ENCODE data around the gene CACNB2. TPM values are rescaled to one million over a fixed set of nuclear protein-coding genes. Genes with fewer than 3 reads are reported as not detected.

CACNB2 gene
- total RNA-seq, 2 donors from 2014 or later, result 9.8 to 12.1 TPM

GRCh38 chr10:18254692-18255091 lies 114.5 kb downstream of the CACNB2 start:
- intact Hi-C loops (cut with DNase I), result no loop called here
- no peak overlapping the region for H3K9ac ChIP-seq (ENCODE audit: low read depth in 2 of 2, low read length in 2 of 2)
- no peaks in the 10 kb centered on the region for H3K9me3 ChIP-seq
- no peak for DNase-seq
- H3K4me3 ChIP-seq, result no peak overlapping the region
- H3K36me3 ChIP-seq, result no peaks in the 10 kb centered on the region
- TF ChIP-seq, protein P1, sequence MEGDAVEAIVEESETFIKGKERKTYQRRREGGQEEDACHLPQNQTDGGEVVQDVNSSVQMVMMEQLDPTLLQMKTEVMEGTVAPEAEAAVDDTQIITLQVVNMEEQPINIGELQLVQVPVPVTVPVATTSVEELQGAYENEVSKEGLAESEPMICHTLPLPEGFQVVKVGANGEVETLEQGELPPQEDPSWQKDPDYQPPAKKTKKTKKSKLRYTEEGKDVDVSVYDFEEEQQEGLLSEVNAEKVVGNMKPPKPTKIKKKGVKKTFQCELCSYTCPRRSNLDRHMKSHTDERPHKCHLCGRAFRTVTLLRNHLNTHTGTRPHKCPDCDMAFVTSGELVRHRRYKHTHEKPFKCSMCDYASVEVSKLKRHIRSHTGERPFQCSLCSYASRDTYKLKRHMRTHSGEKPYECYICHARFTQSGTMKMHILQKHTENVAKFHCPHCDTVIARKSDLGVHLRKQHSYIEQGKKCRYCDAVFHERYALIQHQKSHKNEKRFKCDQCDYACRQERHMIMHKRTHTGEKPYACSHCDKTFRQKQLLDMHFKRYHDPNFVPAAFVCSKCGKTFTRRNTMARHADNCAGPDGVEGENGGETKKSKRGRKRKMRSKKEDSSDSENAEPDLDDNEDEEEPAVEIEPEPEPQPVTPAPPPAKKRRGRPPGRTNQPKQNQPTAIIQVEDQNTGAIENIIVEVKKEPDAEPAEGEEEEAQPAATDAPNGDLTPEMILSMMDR (IDR thresholded peaks at IDR 0.05), result no peak
- H3K27ac ChIP-seq, result no peak overlapping the region
- no peaks in the 10 kb centered on the region for H3K4me1 ChIP-seq
- no peaks in the 10 kb centered on the region for H3K27me3 ChIP-seq

DNA sequence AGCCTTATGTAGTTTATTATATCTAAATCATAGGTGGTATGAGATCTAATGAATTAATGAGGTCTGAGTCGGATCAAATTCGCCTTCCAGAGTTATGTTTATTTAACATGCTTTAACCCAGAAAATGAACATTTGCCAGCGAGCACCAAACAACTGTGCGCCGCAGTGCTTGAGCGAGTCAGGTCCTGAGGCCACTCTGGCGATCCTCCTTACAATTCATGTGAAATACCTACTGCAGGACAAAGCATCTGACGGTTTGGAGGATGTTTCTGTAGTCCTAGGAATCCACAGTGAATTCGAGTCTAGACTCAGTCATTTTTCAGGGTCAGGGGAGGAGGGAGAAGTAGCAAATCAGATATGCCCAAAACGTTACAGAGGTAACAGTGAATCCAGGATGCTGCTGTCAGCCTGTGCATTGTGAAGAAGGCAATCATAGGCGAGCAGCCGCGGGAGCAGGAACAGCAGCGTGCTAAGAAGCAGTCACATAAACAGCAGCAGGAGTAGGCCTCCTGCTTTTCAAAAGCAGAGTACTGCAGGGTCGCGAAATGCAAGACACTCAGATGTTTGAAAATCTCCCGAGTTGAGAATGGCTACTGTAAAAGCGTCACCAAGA lies 120.2 kb downstream of the CACNB2 start:
- H3K36me3 ChIP-seq, result no peaks in the 10 kb centered on the region
- H3K27ac ChIP-seq, result no peak overlapping the region
- no peaks in the 10 kb centered on the region for H3K4me1 ChIP-seq
- no peaks in the 10 kb centered on the region for H3K9me3 ChIP-seq
- H3K9ac ChIP-seq (ENCODE audit: low read depth in 2 of 2, low read length in 2 of 2), result no peak overlapping the region
- H3K4me3 ChIP-seq, result no peak overlapping the region
- H3K27me3 ChIP-seq, result no peaks in the 10 kb centered on the region
- intact Hi-C loops (cut with DNase I), result no loop called here
- DNase-seq, result no peak
- TF ChIP-seq, protein P1 (IDR thresholded peaks at IDR 0.05), result no peak

DNA sequence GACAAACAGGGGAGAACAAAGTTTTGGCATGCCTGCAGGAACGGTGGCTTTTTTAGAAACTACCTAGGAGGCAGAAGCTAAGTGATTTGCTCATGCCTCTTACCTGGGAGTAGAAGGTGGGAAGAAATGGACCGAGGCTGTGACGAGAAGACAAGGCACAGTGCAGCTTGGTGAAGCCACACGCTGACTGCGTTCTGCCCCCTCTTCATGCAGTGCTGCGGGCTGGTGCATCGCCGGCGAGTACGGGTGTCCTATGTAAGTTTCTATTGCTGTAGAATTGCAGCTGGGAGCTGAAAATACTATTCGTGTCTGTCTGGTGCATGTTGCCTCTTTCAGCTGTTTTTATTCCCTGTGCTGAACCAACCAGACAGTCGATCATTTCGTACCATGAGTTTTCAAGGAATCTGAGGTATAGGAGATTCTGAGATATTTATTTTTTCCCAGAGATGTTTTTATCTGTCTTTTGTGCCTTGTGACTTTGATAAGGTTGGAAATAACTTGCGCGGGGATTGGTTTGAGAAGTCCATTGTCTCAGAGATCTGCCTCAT lies 120.9 kb downstream of the CACNB2 start:
- no peaks in the 10 kb centered on the region for H3K9me3 ChIP-seq
- DNase-seq, result no peak
- intact Hi-C loops (cut with DNase I), result no loop called here
- no peaks in the 10 kb centered on the region for H3K36me3 ChIP-seq
- no peak overlapping the region for H3K4me3 ChIP-seq
- no peaks in the 10 kb centered on the region for H3K27me3 ChIP-seq
- TF ChIP-seq, protein P1 (IDR thresholded peaks at IDR 0.05), result no peak
- no peak overlapping the region for H3K27ac ChIP-seq
- no peak overlapping the region for H3K9ac ChIP-seq (ENCODE audit: low read depth in 2 of 2, low read length in 2 of 2)
- H3K4me1 ChIP-seq, result no peaks in the 10 kb centered on the region

DNA sequence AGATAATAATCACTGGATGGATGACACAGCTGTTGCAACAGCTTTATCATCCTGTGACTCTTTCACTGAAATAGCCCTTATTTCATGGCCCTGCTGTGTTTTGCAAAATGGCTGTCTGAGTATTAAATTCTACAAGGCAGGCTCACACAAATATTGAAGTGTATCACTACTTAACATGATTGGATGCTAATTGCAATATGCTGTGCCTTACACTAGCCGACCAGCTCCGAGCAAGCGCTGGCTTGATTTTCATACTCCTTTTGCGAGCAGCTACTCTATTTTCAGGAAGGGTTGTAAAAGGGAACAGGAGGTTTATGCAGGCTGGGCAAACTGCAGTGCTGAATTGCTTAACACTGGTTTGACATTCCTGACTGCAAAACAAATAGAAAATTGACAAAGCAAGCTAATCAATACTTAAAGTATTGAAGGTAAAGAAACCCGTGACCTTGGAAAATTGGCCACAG lies 121.6 kb downstream of the CACNB2 start:
- Histone ChIP-seq H3K27me3 (no peaks in the 10 kb centered on the region), H3K9ac (ENCODE audit: low read depth in 2 of 2, low read length in 2 of 2) (no peak overlapping the region), H3K9me3 (no peaks in the 10 kb centered on the region), H3K4me1 (no peaks in the 10 kb centered on the region), H3K4me3 (no peak overlapping the region), H3K27ac (no peak overlapping the region), H3K36me3 (no peaks in the 10 kb centered on the region)
- no peak for DNase-seq
- TF ChIP-seq, protein P1 (IDR thresholded peaks at IDR 0.05), result no peak
- intact Hi-C loops (cut with DNase I), result no loop called here

DNA sequence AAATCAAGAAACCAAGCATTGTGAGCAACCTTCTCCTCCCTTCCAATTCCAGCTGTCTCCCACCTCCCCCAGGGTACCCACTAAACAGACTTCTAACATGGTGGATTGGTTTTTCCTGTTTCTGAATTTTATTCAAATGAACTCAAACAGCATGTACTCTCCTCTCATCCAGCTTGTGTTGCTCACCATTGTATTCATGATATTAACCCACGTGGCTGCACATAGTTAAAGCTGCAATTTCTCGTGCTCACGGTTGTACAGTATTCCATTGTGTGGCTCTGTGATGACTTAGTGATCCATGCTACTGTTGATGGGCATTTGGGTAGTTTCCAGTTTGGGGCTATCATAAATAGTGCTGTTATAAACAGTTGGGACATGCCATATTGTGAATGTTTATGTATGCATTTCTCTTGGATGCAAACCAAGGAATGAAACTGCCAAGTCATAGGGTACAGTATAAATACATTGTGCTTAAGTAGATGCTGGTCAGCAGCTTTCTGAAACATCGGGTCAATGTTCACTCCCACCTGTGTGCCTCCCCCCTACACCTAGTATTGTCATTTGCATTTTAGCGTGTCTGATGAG lies 124.3 kb downstream of the CACNB2 start:
- intact Hi-C loops (cut with DNase I), result no loop called here
- no peaks in the 10 kb centered on the region for H3K36me3 ChIP-seq
- H3K27me3 ChIP-seq, result no peaks in the 10 kb centered on the region
- H3K9me3 ChIP-seq, result no peaks in the 10 kb centered on the region
- no peak overlapping the region for H3K4me3 ChIP-seq
- no peaks in the 10 kb centered on the region for H3K4me1 ChIP-seq
- no peak overlapping the region for H3K27ac ChIP-seq
- no peak for DNase-seq
- TF ChIP-seq, protein P1 (IDR thresholded peaks at IDR 0.05), result no peak
- H3K9ac ChIP-seq (ENCODE audit: low read depth in 2 of 2, low read length in 2 of 2), result no peak overlapping the region

Data from colonic mucosa (tissue), 4 donors.